Adipocyte (in vitro differentiated cells): ENCODE data around the gene BMPR1A.

Source experiments
- DNase-seq: peaks from one replicate; pipeline ENCODE4 v3.0.0-alpha.2; 2015; ENCODE audit warnings: low read depth
- H3K27me3 ChIP-seq: replicated peaks from 2 replicates; pipeline ENCODE4 v1.7.0; 2013; ENCODE audit warnings: mild to moderate bottlenecking, low read length, moderate library complexity; ENCODE audit not compliant: control insufficient read depth, insufficient read depth
- H3K36me3 ChIP-seq: 2 replicates; pipeline ENCODE4 v1.7.0; 2013; ENCODE audit warnings: low read length, mild to moderate bottlenecking, moderate library complexity; ENCODE audit not compliant: control insufficient read depth, insufficient read depth, severe bottlenecking
- H3K4me1 ChIP-seq: 2 replicates; pipeline ENCODE4 v1.7.0; 2013; ENCODE audit warnings: mild to moderate bottlenecking, low read length, moderate library complexity; ENCODE audit not compliant: control insufficient read depth, insufficient read depth
- H3K4me3 ChIP-seq: 2 replicates; pipeline ENCODE4 v1.7.0; 2013; ENCODE audit warnings: mild to moderate bottlenecking, low read length, moderate library complexity
- H3K9ac ChIP-seq: 2 replicates; pipeline ENCODE4 v1.7.0; 2013; ENCODE audit warnings: mild to moderate bottlenecking, low read length, moderate library complexity
- H3K9me3 ChIP-seq: 2 replicates; pipeline ENCODE4 v1.7.0; 2013; ENCODE audit warnings: mild to moderate bottlenecking, low read length, moderate library complexity; ENCODE audit not compliant: control insufficient read depth

The BMPR1A gene

DNA sequence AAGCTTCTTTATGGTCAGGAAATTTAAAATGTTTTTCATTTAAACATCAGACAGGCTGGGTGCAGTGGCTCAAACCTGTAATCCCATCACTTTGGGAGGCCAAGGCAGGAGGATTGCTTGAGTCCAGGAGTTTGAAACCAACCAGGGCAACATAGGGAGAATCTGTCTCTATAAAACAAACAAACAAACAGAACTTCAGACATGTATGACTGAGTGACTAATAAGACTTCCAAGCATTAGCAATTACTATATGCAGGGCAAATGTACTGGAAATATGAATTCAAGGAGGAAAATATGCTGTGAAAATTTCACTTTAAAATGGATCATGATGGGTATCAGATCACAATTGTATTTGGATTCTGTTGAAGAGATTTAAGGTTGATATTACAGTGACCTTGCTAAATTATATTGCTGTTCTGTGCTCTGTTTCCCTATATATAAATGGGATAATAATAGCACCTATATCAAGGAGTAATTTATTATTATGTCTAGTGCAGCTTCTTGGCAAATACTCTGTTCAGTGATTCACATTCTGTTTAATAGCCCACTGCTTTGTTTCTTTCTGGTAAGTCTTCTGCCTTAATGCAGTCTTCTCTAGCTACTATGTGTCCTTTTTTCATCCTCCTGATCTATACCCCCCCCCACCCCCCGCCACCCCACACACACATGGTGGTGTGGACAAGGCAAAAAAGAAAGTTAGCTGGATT is 36.2 kb downstream of the BMPR1A start:
- no peak overlapping the region for H3K4me3 ChIP-seq
- DNase-seq = no peak
- peaks cover 5% of the 10 kb centered on the region for H3K4me1 ChIP-seq
- H3K9me3 ChIP-seq = no peaks in the 10 kb centered on the region
- peaks cover 5% of the 10 kb centered on the region for H3K36me3 ChIP-seq
- H3K9ac ChIP-seq = no peak overlapping the region
- no peaks in the 10 kb centered on the region for H3K27me3 ChIP-seq

- Histone ChIP-seq H3K9ac (no peak overlapping the region), H3K9me3 (no peaks in the 10 kb centered on the region), H3K36me3 (peaks cover 5% of the 10 kb centered on the region), H3K4me3 (no peak overlapping the region), H3K4me1 (peaks cover 11% of the 10 kb centered on the region), H3K27me3 (no peaks in the 10 kb centered on the region)
- no peak for DNase-seq
Measured at GRCh38 chr10:86793696-86794095, 37.3 kb downstream of the BMPR1A start.

DNA sequence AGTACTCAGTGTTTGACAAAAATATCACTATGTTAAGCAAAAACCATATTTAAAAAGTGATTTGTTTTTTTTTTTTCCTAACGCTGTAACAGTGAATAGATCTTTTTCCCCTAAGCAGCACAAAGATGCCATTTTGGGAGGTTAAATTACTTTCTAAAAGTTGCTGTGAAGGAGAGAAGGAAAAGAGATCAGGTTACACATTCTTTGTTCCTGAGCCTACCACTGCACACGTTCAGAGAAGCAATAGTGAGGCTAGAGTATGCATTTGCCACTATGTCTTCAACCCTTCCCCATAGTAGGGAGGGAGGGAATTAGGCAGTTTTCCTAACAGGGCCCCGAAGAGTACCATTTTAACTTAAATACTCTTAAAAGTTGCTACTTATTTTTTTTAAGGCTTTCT is 38.9 kb downstream of the BMPR1A start:
- H3K4me3 ChIP-seq = no peak overlapping the region
- H3K4me1 ChIP-seq = peaks cover 15% of the 10 kb centered on the region
- DNase-seq = peak; percentile 87
- peaks cover 5% of the 10 kb centered on the region for H3K36me3 ChIP-seq
- H3K9ac ChIP-seq = no peak overlapping the region
- H3K27me3 ChIP-seq = no peaks in the 10 kb centered on the region
- no peaks in the 10 kb centered on the region for H3K9me3 ChIP-seq

DNA sequence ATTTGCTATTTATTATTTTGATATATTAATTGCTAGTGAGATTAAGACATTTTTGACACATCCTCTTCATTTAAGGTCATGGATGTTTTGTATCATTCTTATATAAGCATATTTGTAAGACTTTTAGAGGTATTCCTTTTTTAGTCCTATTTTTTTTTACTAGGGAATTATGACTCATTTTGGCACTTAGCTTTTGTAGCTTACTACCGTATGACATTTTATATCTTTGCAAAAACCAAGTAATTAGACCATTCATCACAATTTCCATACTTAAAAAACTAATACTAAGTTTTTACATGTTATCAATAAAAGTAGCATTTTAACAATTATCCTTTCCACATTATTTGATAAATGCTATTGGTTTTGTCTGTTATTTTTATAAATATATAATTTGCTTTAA is 41.6 kb downstream of the BMPR1A start:
- Histone ChIP-seq H3K36me3 (peaks cover 5% of the 10 kb centered on the region), H3K4me1 (peaks cover 15% of the 10 kb centered on the region), H3K27me3 (no peaks in the 10 kb centered on the region), H3K9me3 (no peaks in the 10 kb centered on the region), H3K9ac (no peak overlapping the region), H3K4me3 (no peak overlapping the region)
- DNase-seq = no peak

DNA sequence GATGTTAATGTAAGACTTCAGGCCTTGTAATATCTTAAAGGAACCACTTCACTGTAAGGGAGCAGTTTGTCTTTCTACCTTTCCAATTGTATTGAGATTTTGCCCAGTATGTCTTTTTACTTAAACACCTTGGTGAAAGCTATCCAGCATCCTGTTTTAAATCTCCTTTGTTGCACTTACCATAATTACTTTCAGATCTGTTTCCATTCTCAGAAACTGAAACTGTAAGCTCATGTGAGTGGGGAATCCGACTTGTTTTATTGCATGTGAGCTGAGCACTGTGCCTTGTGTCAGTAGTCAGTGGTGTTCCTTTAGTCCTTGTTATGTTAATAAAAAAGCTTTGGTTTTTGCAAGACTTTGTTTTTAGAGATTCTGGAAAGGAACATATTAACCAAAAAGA is 42.2 kb downstream of the BMPR1A start:
- peak; percentile 69 for DNase-seq
- peak overlapping the region; percentile 21 for H3K4me3 ChIP-seq

GRCh38 chr10:86799188-86799845 is 42.9 kb downstream of the BMPR1A start:
- no peak overlapping the region for H3K4me3 ChIP-seq
- peaks cover 15% of the 10 kb centered on the region for H3K4me1 ChIP-seq

More for the DNA sequence above, 42.2 kb downstream of the BMPR1A start:
- H3K4me1 ChIP-seq = peaks cover 15% of the 10 kb centered on the region
- peaks cover 3% of the 10 kb centered on the region for H3K36me3 ChIP-seq
- no peaks in the 10 kb centered on the region for H3K9me3 ChIP-seq
- H3K27me3 ChIP-seq = no peaks in the 10 kb centered on the region
- peak overlapping the region; percentile 40 for H3K9ac ChIP-seq

DNA sequence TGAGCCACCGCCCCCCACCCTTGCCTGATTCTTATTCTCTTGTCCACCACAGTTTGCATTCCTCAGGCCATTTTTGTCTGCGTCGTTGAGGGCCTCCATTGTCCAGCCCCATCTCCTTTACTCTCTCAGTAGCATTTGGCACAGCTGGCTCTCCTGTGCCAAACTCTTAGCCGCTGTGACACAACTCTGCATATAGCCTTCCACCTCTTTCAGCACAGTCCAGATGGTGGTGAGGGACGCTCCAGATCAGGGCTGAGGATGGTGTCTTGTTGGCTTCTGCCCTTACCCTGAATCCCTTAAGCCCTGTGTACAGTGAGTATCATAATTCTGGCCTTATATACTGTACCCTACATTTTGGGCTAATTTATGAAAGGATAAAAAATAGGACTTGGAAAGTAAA is 45.6 kb downstream of the BMPR1A start:
- no peaks in the 10 kb centered on the region for H3K9me3 ChIP-seq
- DNase-seq = no peak
- no peak overlapping the region for H3K9ac ChIP-seq
- H3K36me3 ChIP-seq = no peaks in the 10 kb centered on the region
- H3K27me3 ChIP-seq = no peaks in the 10 kb centered on the region
- peaks cover 10% of the 10 kb centered on the region for H3K4me1 ChIP-seq
- no peak overlapping the region for H3K4me3 ChIP-seq

More at GRCh38 chr10:86799188-86799845, 42.9 kb downstream of the BMPR1A start:
- H3K9ac ChIP-seq = peak overlapping the region; percentile 40
- DNase-seq = no peak
- H3K36me3 ChIP-seq = no peaks in the 10 kb centered on the region
- H3K27me3 ChIP-seq = no peaks in the 10 kb centered on the region
- no peaks in the 10 kb centered on the region for H3K9me3 ChIP-seq

GRCh38 chr10:86802473-86803108 is 46.2 kb downstream of the BMPR1A start:
- no peaks in the 10 kb centered on the region for H3K9me3 ChIP-seq
- peaks cover 10% of the 10 kb centered on the region for H3K4me1 ChIP-seq
- H3K36me3 ChIP-seq = no peaks in the 10 kb centered on the region

DNA sequence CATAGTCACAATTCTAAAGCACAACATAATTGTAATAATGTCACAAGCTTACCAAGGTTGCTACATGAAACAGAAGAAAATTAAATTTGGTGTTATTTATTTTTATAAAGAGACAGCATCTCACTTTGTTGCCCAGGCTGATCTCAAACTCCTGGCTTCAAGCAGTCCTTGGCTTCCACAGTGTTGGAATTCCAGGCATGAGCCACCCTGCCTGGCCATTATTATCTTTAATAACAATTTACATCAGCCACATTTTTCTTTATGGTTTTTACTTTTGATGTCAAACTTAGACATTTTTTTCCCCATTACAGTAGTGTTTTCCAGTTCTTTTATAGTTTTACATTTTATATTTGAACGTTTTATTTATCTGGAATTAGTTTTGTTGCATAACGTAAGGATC is 46.7 kb downstream of the BMPR1A start:
- H3K4me3 ChIP-seq = no peak overlapping the region
- H3K9ac ChIP-seq = no peak overlapping the region
- DNase-seq = peak; percentile 48
- no peaks in the 10 kb centered on the region for H3K27me3 ChIP-seq
- H3K4me1 ChIP-seq = peaks cover 10% of the 10 kb centered on the region
- no peaks in the 10 kb centered on the region for H3K36me3 ChIP-seq
- H3K9me3 ChIP-seq = no peaks in the 10 kb centered on the region

More at GRCh38 chr10:86802473-86803108, 46.2 kb downstream of the BMPR1A start:
- DNase-seq = no peak
- Histone ChIP-seq H3K27me3 (no peaks in the 10 kb centered on the region), H3K4me3 (no peak overlapping the region), H3K9ac (no peak overlapping the region)

DNA sequence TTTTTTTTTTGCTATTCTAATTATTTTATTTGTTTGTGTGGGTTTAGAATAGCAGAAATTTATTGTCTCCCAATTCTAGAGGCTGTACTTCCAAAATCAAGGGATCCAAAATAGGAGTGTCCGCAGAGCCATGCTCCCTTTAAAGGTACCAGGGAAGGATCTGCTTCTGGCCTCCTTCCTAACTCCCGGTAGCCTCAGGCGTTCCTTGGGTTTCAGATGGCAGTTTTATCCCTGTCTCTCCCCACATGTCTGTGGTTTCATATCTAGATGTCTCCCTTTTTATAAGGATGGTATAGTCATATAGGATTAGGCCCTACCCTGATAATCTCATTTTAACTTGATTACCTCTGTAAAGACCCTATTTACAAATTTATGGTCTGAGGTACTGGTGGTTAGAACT is 48.4 kb downstream of the BMPR1A start:
- Histone ChIP-seq H3K9ac (no peak overlapping the region), H3K9me3 (no peaks in the 10 kb centered on the region), H3K36me3 (no peaks in the 10 kb centered on the region), H3K27me3 (no peaks in the 10 kb centered on the region), H3K4me1 (no peaks in the 10 kb centered on the region), H3K4me3 (no peak overlapping the region)
- no peak for DNase-seq

GRCh38 chr10:86813101-86813500 is 56.7 kb downstream of the BMPR1A start:
- Histone ChIP-seq H3K4me1 (peaks cover 37% of the 10 kb centered on the region), H3K4me3 (peak overlapping the region; percentile 30), H3K36me3 (peaks cover 3% of the 10 kb centered on the region), H3K9ac (no peak overlapping the region), H3K27me3 (no peaks in the 10 kb centered on the region), H3K9me3 (no peaks in the 10 kb centered on the region)
- DNase-seq = no peak
